Measurements from ENCODE around the gene DHX32.
"Not testable (repeated sequence)": the region's sequence is repeated elsewhere in the genome, so short reads cannot be mapped to it uniquely, and the experiment has no call there.

- not testable (repeated sequence) for TF ChIP-seq CTCF (IDR thresholded peaks at IDR 0.05); MAX (CRISPR knock-in tag; IDR thresholded peaks at IDR 0.05); ERG (CRISPR knock-in tag; IDR thresholded peaks at IDR 0.05); ZBTB43 (CRISPR knock-in tag; IDR thresholded peaks at IDR 0.05); ELF4 (CRISPR knock-in tag; IDR thresholded peaks at IDR 0.05; ENCODE audit: low read depth); ZNF121 (CRISPR knock-in tag; IDR thresholded peaks at IDR 0.05); USF2 (CRISPR knock-in tag; IDR thresholded peaks at IDR 0.05); ESRRA (CRISPR knock-in tag; IDR thresholded peaks at IDR 0.05; ENCODE audit: borderline replicate concordance); EMX1 (CRISPR knock-in tag; IDR thresholded peaks at IDR 0.05); NFYB (CRISPR knock-in tag; conservative IDR thresholded peaks at IDR 0.05; ENCODE audit: low read depth); FOXP4 (CRISPR knock-in tag; IDR thresholded peaks at IDR 0.05); GRHL2 (CRISPR knock-in tag; IDR thresholded peaks at IDR 0.05; ENCODE audit: insufficient replicate concordance, severe bottlenecking); ATF2 (CRISPR knock-in tag; IDR thresholded peaks at IDR 0.05; ENCODE audit: borderline replicate concordance, low read depth)
These were observed 19.9 kb upstream of the DHX32 start for GRCh38 chr10:125900963-125901362.
